C4-2B (cell line): ENCODE data around the gene ANAPC5.
"Not testable (repeated sequence)": the region's sequence is repeated elsewhere in the genome, so short reads cannot be mapped to it uniquely, and the experiment has no call there.

Experiments used
- ZFX ChIP-seq: fragments of 450-650 bp; IDR thresholded peaks from 2 replicates; pipeline ENCODE4 v1.6.1; 2017
- TF ChIP-seq, protein P1 (sequence below): fragments of 450-650 bp; conservative IDR thresholded peaks from 2 replicates; pipeline ENCODE4 v1.5.1; 2017; ENCODE audit warnings: mild to moderate bottlenecking

- TF ChIP-seq, protein P1, sequence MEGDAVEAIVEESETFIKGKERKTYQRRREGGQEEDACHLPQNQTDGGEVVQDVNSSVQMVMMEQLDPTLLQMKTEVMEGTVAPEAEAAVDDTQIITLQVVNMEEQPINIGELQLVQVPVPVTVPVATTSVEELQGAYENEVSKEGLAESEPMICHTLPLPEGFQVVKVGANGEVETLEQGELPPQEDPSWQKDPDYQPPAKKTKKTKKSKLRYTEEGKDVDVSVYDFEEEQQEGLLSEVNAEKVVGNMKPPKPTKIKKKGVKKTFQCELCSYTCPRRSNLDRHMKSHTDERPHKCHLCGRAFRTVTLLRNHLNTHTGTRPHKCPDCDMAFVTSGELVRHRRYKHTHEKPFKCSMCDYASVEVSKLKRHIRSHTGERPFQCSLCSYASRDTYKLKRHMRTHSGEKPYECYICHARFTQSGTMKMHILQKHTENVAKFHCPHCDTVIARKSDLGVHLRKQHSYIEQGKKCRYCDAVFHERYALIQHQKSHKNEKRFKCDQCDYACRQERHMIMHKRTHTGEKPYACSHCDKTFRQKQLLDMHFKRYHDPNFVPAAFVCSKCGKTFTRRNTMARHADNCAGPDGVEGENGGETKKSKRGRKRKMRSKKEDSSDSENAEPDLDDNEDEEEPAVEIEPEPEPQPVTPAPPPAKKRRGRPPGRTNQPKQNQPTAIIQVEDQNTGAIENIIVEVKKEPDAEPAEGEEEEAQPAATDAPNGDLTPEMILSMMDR, result not testable (repeated sequence)
- not testable (repeated sequence) for TF ChIP-seq ZFX
Measured at GRCh38 chr12:121298411-121298810, 53.8 kb downstream of the ANAPC5 start.
